Thyroid gland (tissue), 4 donors: ENCODE measurements around the gene PUM2.

Experiments used
- CTCF ChIP-seq, 6 experiments: fragments of 200-600 bp in 3 of 6; fragments of 450-650 bp in 3 of 6; sonication (generic) in 3 of 6; IDR thresholded peaks; one replicate each; pipeline ENCODE4 v1.5.1; 2016 to 2019; ENCODE audit warnings: antibody characterized with exemption in 6 of 6, mild to moderate bottlenecking in 2 of 6, inconsistent platforms in 1 of 6, moderate library complexity in 1 of 6
- POLR2A ChIP-seq, 2 donors: fragments of 450-650 bp; IDR thresholded peaks; one replicate each; pipeline ENCODE4 v1.6.1; 2017; ENCODE audit warnings: antibody characterized with exemption in 2 of 2, mild to moderate bottlenecking in 2 of 2, moderate library complexity in 1 of 2

DNA sequence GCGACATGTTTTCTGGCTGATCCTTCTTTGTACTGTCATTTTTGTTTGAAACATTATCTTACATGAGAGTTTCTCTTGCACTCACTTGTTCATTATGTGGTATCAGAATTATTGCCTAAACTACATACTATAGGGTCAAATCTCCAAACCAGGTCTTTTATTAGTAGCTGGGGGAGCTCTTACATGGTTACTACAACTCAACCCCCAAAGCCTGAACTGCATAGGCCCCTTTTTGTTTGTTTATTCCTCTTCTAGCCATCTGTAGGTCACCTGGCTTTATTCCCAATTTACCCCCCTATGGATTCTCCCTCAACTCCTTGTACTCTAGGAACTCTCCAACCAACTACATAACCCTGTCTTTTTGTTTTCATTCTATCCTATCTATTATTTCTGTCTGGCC, 46.7 kb downstream of the PUM2 start:
- TF ChIP-seq CTCF (IDR thresholded peaks at IDR 0.05) (no peak), POLR2A (IDR thresholded peaks at IDR 0.05) (no peak)
